ENCODE results near the gene TPP1. TPM values are rescaled to one million over a fixed set of nuclear protein-coding genes. Genes with fewer than 3 reads are reported as not detected.

The TPP1 gene
- total and polyA plus RNA-seq, 4 donors: 57.6 to 169 (median 137) TPM

DNA sequence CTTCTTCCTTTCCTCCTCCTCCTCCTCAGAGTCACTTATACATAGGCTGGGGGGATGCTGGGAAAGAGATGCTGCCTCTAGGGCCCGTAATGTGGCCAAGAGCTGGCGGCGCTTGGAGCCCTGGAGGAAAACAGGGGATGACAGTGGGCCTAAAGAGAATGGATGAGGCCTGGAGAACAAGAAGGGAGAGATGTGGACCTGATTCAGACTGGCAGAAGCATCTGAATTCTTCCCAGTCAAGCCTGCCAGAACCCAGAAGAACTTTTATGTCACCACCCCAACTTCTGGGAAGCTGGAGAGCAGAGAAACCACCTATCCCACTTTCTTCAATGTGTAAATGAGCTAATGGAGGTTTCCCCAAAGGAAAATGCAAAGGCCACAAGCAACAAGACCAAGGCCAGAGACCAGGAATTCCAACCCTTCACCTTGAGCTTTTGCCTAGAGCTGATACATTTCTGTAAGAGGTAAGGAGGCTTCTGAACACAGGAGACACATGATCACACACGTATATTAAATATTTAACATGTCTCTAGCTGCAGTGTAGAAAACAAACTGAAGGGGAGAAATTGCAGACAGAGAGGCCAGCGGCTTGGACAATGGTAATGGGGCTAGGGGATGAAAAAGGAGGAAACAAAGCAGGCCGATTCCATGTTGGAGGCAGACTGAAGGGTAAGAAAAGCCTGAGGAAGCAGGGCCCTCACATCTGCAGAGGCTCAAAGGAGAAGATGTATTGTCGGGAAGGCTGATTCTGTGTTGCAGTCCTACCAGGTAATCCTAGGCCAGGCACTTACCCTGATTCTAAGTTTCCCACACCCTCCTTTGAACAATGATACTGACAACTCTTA lies 16.9 kb downstream of the TPP1 start:
- H3K4me1 ChIP-seq (ENCODE audit: control insufficient read depth in 5 of 5, insufficient read depth in 5 of 5, low read length in 5 of 5): peaks cover 5 to 38% (median 29%) of the 10 kb centered on the region in 5 donors
- TF ChIP-seq, protein P1, sequence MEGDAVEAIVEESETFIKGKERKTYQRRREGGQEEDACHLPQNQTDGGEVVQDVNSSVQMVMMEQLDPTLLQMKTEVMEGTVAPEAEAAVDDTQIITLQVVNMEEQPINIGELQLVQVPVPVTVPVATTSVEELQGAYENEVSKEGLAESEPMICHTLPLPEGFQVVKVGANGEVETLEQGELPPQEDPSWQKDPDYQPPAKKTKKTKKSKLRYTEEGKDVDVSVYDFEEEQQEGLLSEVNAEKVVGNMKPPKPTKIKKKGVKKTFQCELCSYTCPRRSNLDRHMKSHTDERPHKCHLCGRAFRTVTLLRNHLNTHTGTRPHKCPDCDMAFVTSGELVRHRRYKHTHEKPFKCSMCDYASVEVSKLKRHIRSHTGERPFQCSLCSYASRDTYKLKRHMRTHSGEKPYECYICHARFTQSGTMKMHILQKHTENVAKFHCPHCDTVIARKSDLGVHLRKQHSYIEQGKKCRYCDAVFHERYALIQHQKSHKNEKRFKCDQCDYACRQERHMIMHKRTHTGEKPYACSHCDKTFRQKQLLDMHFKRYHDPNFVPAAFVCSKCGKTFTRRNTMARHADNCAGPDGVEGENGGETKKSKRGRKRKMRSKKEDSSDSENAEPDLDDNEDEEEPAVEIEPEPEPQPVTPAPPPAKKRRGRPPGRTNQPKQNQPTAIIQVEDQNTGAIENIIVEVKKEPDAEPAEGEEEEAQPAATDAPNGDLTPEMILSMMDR (IDR thresholded peaks at IDR 0.05; ENCODE audit: control extremely low read depth, extremely low read depth): no peak
- DNase-seq (no peak), ATAC-seq (ENCODE audit: insufficient read depth, low FRiP score) (no peak)
- H3K4me3 ChIP-seq: peak overlapping the region; percentile 91
- H3K9me3 ChIP-seq (ENCODE audit: control insufficient read depth in 4 of 4, insufficient read depth in 3 of 4, low read length in 3 of 4): no peaks in the 10 kb centered on the region
- WGBS, 2 donors: 54 to 65% methylated on average over 7 of the region's 7 CpGs
- H3K9ac ChIP-seq (ENCODE audit: insufficient read depth in 1 of 2, low read length in 2 of 2): peak overlapping the region; percentile 47 to 85
- H3K36me3 ChIP-seq (ENCODE audit: control insufficient read depth in 4 of 4, insufficient read depth in 4 of 4, low read length in 4 of 4): peaks cover 23 to 34% (median 24%) of the 10 kb centered on the region in 4 donors
- H3K27ac ChIP-seq (ENCODE audit: low read depth in 1 of 2, low read length in 1 of 2): peak overlapping the region; percentile 16 to 97
- no peaks in the 10 kb centered on the region for H3K27me3 ChIP-seq (ENCODE audit: control insufficient read depth in 3 of 3, insufficient read depth in 3 of 3, low read length in 2 of 3)

DNA sequence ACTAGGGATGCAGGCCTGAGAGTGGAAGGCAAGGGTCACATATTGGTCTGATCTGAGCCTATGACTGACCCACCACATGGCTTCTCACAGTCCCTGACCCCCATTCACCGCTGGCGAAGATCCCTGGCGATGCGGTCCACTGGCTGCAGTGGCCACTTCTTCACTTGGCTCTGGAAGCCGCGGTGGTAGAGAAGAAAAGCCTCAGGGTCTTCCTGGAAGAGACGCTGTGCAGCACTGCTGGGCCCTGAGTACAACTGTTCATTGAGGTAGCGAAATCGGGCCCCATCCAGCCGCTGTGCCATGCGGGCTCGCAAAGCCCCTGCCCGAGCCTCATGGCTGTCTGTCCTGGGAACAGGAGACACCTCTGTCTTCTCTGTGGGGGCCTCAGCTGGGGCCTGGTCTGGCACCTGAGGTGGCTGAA lies 18.2 kb downstream of the TPP1 start:
- TF ChIP-seq, protein P1 (IDR thresholded peaks at IDR 0.05; ENCODE audit: control extremely low read depth, extremely low read depth): no peak
- Histone ChIP-seq H3K27ac (ENCODE audit: low read depth in 1 of 2, low read length in 1 of 2) (no peak overlapping the region), H3K4me1 (ENCODE audit: control insufficient read depth in 5 of 5, insufficient read depth in 5 of 5, low read length in 5 of 5) (peaks cover 2 to 35% (median 24%) of the 10 kb centered on the region in 5 donors), H3K4me3 (no peak overlapping the region), H3K36me3 (ENCODE audit: control insufficient read depth in 4 of 4, insufficient read depth in 4 of 4, low read length in 4 of 4) (peaks cover 23 to 34% (median 27%) of the 10 kb centered on the region in 4 donors), H3K9ac (ENCODE audit: insufficient read depth in 1 of 2, low read length in 2 of 2) (no peak overlapping the region), H3K9me3 (ENCODE audit: control insufficient read depth in 4 of 4, insufficient read depth in 3 of 4, low read length in 3 of 4) (no peaks in the 10 kb centered on the region), H3K27me3 (ENCODE audit: control insufficient read depth in 3 of 3, insufficient read depth in 3 of 3, low read length in 2 of 3) (no peaks in the 10 kb centered on the region)
- ATAC-seq (ENCODE audit: insufficient read depth, low FRiP score): no peak
- WGBS, 2 donors: 96 to 98% methylated on average over 13 of the region's 13 CpGs
- no peak for DNase-seq

DNA sequence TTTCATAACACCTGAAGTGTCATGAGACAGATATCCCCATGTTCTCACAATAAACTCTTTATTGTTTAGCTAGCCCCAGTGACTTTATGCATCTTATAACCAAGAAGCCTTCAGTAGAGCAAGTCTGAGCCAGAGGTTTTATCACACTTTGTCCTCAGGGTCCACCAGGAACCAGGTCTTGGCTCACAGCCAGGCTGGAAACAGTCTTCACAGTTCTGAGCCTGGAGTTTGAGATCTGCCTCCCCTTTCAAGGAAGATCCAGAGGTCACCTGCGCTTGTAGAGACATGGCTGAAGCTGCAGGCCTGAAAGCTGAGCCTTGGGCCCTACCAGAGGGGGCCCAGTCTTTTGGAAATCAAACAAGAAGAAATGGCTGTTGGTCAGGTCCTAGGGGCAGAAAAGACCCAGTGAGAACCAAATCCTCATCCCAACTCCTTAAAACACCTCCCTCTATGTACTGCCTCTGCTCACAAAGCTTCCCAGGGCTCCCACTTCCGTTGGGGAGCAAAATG lies 19.3 kb downstream of the TPP1 start:
- Histone ChIP-seq H3K9me3 (ENCODE audit: control insufficient read depth in 4 of 4, insufficient read depth in 3 of 4, low read length in 3 of 4) (no peaks in the 10 kb centered on the region), H3K27ac (ENCODE audit: low read depth in 1 of 2, low read length in 1 of 2) (no peak overlapping the region), H3K27me3 (ENCODE audit: control insufficient read depth in 3 of 3, insufficient read depth in 3 of 3, low read length in 2 of 3) (no peaks in the 10 kb centered on the region), H3K9ac (ENCODE audit: insufficient read depth in 1 of 2, low read length in 2 of 2) (no peak overlapping the region), H3K4me1 (ENCODE audit: control insufficient read depth in 5 of 5, insufficient read depth in 5 of 5, low read length in 5 of 5) (peaks cover 2 to 42% (median 17%) of the 10 kb centered on the region in 5 donors), H3K36me3 (ENCODE audit: control insufficient read depth in 4 of 4, insufficient read depth in 4 of 4, low read length in 4 of 4) (peaks cover 23 to 42% (median 28%) of the 10 kb centered on the region in 4 donors), H3K4me3 (no peak overlapping the region)
- DNase-seq (no peak), ATAC-seq (ENCODE audit: insufficient read depth, low FRiP score) (no peak)
- TF ChIP-seq, protein P1 (IDR thresholded peaks at IDR 0.05; ENCODE audit: control extremely low read depth, extremely low read depth): no peak
- 80 to 92% methylated on average over 2 of the region's 2 CpGs for WGBS, 2 donors

All from lung (tissue), 12 donors.